Inflammatory macrophage (primary cell): ENCODE measurements around the gene TLX3.
"Not testable (repeated sequence)": the region's sequence is repeated elsewhere in the genome, so short reads cannot be mapped to it uniquely, and the experiment has no call there.

Experiments
- DNase-seq, 2 donors: peaks; one replicate each; pipeline ENCODE4 v3.0.0-alpha.2; 2020 to 2022
- total RNA-seq, 18 experiments: gene quantifications; one replicate each; lab custom pipeline; 2026; ENCODE audit warnings: mixed read lengths in 6 of 18, inconsistent platforms in 2 of 18; lab: John Stamatoyannopoulos, UW

TLX3 gene
- total RNA-seq = 0 to 0.06 (median 0) reads per million in 18 experiments

- no peak for DNase-seq
Observed at GRCh38 chr5:171308453-171309275, at the start of gene TLX3. Gene TLX3, plus strand, starts transcription at chr5:171309248. Its CDS starts 118 bp downstream, at chr5:171309366.

- no peak for DNase-seq
Observed at GRCh38 chr5:171261361-171261760, 47.7 kb upstream of the TLX3 start.

GRCh38 chr5:171261904-171262303 is 47.1 kb upstream of the TLX3 start:
- DNase-seq = no peak

GRCh38 chr5:171263181-171263580 is 45.9 kb upstream of the TLX3 start:
- DNase-seq = no peak

- DNase-seq = no peak
Observed at GRCh38 chr5:171264843-171265242, 44.2 kb upstream of the TLX3 start.

- no peak for DNase-seq
Observed at GRCh38 chr5:171268700-171269620, 40.1 kb upstream of the TLX3 start.

- DNase-seq = no peak
Observed at GRCh38 chr5:171269717-171270116, 39.3 kb upstream of the TLX3 start.

GRCh38 chr5:171270136-171270535 is 38.9 kb upstream of the TLX3 start:
- no peak for DNase-seq

- DNase-seq = no peak
Observed at GRCh38 chr5:171271798-171272197, 37.2 kb upstream of the TLX3 start.

GRCh38 chr5:171272996-171273970 is 35.8 kb upstream of the TLX3 start:
- DNase-seq = peak in 1 of 2 donors; percentile 2

GRCh38 chr5:171275841-171276544 is 33.1 kb upstream of the TLX3 start:
- no peak for DNase-seq

- DNase-seq = no peak
Observed at GRCh38 chr5:171283753-171284152, 25.3 kb upstream of the TLX3 start.

GRCh38 chr5:171285465-171285864 is 23.6 kb upstream of the TLX3 start:
- no peak for DNase-seq

GRCh38 chr5:171288066-171288465 is 21.0 kb upstream of the TLX3 start:
- DNase-seq = no peak

- DNase-seq = no peak
Observed at GRCh38 chr5:171291371-171291770, 17.7 kb upstream of the TLX3 start.

- no peak for DNase-seq
Observed at GRCh38 chr5:171295299-171295698, 13.7 kb upstream of the TLX3 start.

GRCh38 chr5:171295801-171296200 is 13.2 kb upstream of the TLX3 start:
- DNase-seq = no peak

- DNase-seq = not testable (repeated sequence)
Observed at GRCh38 chr5:171297941-171298340, 11.1 kb upstream of the TLX3 start.

- DNase-seq = no peak
Observed at GRCh38 chr5:171299228-171299627, 9.8 kb upstream of the TLX3 start.

GRCh38 chr5:171299851-171300250 is 9.2 kb upstream of the TLX3 start:
- no peak for DNase-seq

GRCh38 chr5:171300358-171300757 is 8.7 kb upstream of the TLX3 start:
- no peak for DNase-seq

GRCh38 chr5:171306166-171306565 is 2.9 kb upstream of the TLX3 start:
- DNase-seq = no peak
